ENCODE results near the gene NUBPL.

GRCh38 chr14:31746326-31746725, 185.1 kb downstream of the NUBPL start:
- TF ChIP-seq, protein P1, sequence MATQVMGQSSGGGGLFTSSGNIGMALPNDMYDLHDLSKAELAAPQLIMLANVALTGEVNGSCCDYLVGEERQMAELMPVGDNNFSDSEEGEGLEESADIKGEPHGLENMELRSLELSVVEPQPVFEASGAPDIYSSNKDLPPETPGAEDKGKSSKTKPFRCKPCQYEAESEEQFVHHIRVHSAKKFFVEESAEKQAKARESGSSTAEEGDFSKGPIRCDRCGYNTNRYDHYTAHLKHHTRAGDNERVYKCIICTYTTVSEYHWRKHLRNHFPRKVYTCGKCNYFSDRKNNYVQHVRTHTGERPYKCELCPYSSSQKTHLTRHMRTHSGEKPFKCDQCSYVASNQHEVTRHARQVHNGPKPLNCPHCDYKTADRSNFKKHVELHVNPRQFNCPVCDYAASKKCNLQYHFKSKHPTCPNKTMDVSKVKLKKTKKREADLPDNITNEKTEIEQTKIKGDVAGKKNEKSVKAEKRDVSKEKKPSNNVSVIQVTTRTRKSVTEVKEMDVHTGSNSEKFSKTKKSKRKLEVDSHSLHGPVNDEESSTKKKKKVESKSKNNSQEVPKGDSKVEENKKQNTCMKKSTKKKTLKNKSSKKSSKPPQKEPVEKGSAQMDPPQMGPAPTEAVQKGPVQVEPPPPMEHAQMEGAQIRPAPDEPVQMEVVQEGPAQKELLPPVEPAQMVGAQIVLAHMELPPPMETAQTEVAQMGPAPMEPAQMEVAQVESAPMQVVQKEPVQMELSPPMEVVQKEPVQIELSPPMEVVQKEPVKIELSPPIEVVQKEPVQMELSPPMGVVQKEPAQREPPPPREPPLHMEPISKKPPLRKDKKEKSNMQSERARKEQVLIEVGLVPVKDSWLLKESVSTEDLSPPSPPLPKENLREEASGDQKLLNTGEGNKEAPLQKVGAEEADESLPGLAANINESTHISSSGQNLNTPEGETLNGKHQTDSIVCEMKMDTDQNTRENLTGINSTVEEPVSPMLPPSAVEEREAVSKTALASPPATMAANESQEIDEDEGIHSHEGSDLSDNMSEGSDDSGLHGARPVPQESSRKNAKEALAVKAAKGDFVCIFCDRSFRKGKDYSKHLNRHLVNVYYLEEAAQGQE (IDR thresholded peaks at IDR 0.05; ENCODE audit: low read depth), result no peak
- TF ChIP-seq, protein P2, sequence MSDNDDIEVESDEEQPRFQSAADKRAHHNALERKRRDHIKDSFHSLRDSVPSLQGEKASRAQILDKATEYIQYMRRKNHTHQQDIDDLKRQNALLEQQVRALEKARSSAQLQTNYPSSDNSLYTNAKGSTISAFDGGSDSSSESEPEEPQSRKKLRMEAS (IDR thresholded peaks at IDR 0.05), result no peak
- TF ChIP-seq EP300 (IDR thresholded peaks at IDR 0.05; ENCODE audit: borderline replicate concordance) (no peak), TAF1 (IDR thresholded peaks at IDR 0.05; ENCODE audit: low read depth) (no peak), CEBPB (IDR thresholded peaks at IDR 0.05) (no peak), RAD21 (IDR thresholded peaks at IDR 0.05; ENCODE audit: low read depth) (no peak), CREB1 (IDR thresholded peaks at IDR 0.05; ENCODE audit: low read depth) (no peak), FOXM1 (IDR thresholded peaks at IDR 0.05; ENCODE audit: borderline replicate concordance, low read depth) (no peak)
